Spleen (tissue), 11 donors: ENCODE results near the gene GPR176. TPM values are rescaled to one million over a fixed set of nuclear protein-coding genes. Genes with fewer than 3 reads are reported as not detected.

Source experiments
- DNase-seq: peaks from one replicate; pipeline ENCODE4 v3.0.0-alpha.2; 2020
- H3K27ac ChIP-seq, 8 donors: fragments of 200-600 bp; sonication (generic) in 7 of 8; 1 replicate in 4 of 8; 2 replicates in 4 of 8; pipeline versions ENCODE4 v1.5.0 to v1.8.0; 2016 to 2021; ENCODE audit warnings: inconsistent platforms in 4 of 8, mild to moderate bottlenecking in 4 of 8, moderate library complexity in 1 of 8
- H3K27me3 ChIP-seq, 7 donors: fragments of 200-600 bp; sonication (generic) in 6 of 7; replicated peaks in 1 of 7; 1 replicate in 4 of 7; 2 replicates in 3 of 7; pipeline versions ENCODE4 v1.5.0 to v1.8.0; 2016 to 2021; ENCODE audit warnings: inconsistent platforms in 3 of 7, mild to moderate bottlenecking in 1 of 7
- H3K36me3 ChIP-seq, 6 donors: fragments of 200-600 bp; sonication (generic) in 5 of 6; 1 replicate in 4 of 6; 2 replicates in 2 of 6; pipeline versions ENCODE4 v1.5.0 to v1.8.0; 2016 to 2021; ENCODE audit warnings: inconsistent platforms in 2 of 6
- H3K4me1 ChIP-seq, 6 donors: fragments of 200-600 bp; sonication (generic) in 5 of 6; 1 replicate in 3 of 6; 2 replicates in 3 of 6; pipeline versions ENCODE4 v1.5.0 to v1.8.0; 2016 to 2021; ENCODE audit warnings: inconsistent platforms in 3 of 6
- H3K4me3 ChIP-seq, 8 donors: fragments of 200-600 bp; sonication (generic) in 7 of 8; 1 replicate in 4 of 8; 2 replicates in 4 of 8; pipeline versions ENCODE4 v1.5.0 to v1.8.0; 2016 to 2021; ENCODE audit warnings: inconsistent platforms in 4 of 8, mild to moderate bottlenecking in 4 of 8, moderate library complexity in 2 of 8
- H3K9me3 ChIP-seq, 8 donors: fragments of 200-600 bp; sonication (generic) in 7 of 8; 1 replicate in 4 of 8; 2 replicates in 4 of 8; pipeline versions ENCODE4 v1.5.0 to v1.8.0; 2016 to 2021; ENCODE audit warnings: inconsistent platforms in 4 of 8
- POLR2A ChIP-seq, 3 donors: fragments of 450-650 bp; IDR thresholded peaks; one replicate each; pipeline ENCODE4 v1.5.1; 2017; ENCODE audit warnings: antibody characterized with exemption in 3 of 3, mild to moderate bottlenecking in 1 of 3
- POLR2AphosphoS5 ChIP-seq, 3 donors: sonication (generic); formaldehyde crosslinking; IDR thresholded peaks; one replicate each; pipeline ENCODE4 v1.5.1; 2017; ENCODE audit warnings: antibody characterized with exemption in 3 of 3
- WGBS, 5 donors: extraction: QIAGEN DNeasy Blood & Tissue Kit in 3 of 5; methylation state at CpG; one replicate each; pipeline versions ENCODE4 v1.1.5 to v1.1.7; 2013 to 2018; 5-methylcytosine and 5-hydroxymethylcytosine counted together
- intact Hi-C: fragments of 100-400 bp; cut with DNase I; formaldehyde crosslinking; loops from one replicate; pipeline ENCODE4 v1.15.0; 2023; ENCODE audit warnings: low total_unique reads
- polyA plus RNA-seq, 3 donors: library from polyadenylated mRNA; stranded (reverse); fragments of 200-250 nt; gene quantifications; one replicate each; pipeline ENCODE4 v1.2.1, GENCODE V29; 2013
- total RNA-seq, 7 donors: library from RNA; depleted of rRNA in 3 of 7; stranded (reverse); fragments of >200 nt in 3 of 7; fragmentation: NEBNext Ultra II Directional in 4 of 7; extraction: Animal tissue kit (Norgen Biotek cat#: 25700) in 4 of 7; gene quantifications; one replicate each; pipeline versions ENCODE4 v1.1.0 to v1.2.1, GENCODE V29; 2016 to 2021
- TF ChIP-seq, protein P1 (sequence below), 11 experiments: fragments of 200-600 bp in 7 of 11; fragments of 450-650 bp in 4 of 11; sonication (generic) in 4 of 11; IDR thresholded peaks in 8 of 11; conservative IDR thresholded peaks in 3 of 11; 1 replicate in 7 of 11; 2 replicates in 4 of 11; pipeline versions ENCODE4 v1.4.0 to v1.8.0; 2016 to 2021; ENCODE audit warnings: antibody characterized with exemption in 11 of 11, inconsistent platforms in 4 of 11, mild to moderate bottlenecking in 1 of 11
- donor health status: healthy with polysubstance abuse.
- donor health status: DM: no; HTN: no; CAD: no; lungs with moderate emphysema.
- donor health status: DM: no; HTN: no; CAD: no.
- donor health status: Bipolar disorder and iron deficiency.
- donor health status: healthy.
- donor health status: DM: no; HTN: no; CAD: no.
- donor health status: DM: yes; HTN: yes; CAD: no.

Gene GPR176
- total and polyA plus RNA-seq, 10 donors, result 2.7 to 12.8 (median 5.1) TPM

DNA sequence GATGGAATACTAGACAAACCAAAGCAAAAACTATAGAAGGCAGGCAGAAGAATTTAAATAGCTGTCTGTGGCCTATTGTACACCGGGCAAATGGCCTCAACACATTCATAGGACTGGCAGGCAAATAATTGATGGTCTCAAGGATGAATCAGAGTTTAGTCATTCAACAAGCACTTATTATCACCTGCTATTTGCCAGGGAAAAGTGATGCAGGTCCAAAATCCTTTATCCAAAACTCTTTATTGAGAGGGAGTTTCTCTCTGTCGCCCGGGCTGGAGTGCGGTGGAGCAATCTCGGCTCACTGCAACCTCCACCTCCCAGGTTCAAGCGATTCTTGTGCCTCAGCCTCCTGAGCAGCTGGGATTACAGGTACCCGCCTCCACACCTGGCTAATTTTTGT is 16.1 kb upstream of the GPR176 start:
- Histone ChIP-seq H3K27me3 (no peaks in the 10 kb centered on the region), H3K27ac (no peak overlapping the region)
- WGBS, 5 donors, result 96 to 100% (median 98%) methylated on average over 7 of the region's 7 CpGs

DNA sequence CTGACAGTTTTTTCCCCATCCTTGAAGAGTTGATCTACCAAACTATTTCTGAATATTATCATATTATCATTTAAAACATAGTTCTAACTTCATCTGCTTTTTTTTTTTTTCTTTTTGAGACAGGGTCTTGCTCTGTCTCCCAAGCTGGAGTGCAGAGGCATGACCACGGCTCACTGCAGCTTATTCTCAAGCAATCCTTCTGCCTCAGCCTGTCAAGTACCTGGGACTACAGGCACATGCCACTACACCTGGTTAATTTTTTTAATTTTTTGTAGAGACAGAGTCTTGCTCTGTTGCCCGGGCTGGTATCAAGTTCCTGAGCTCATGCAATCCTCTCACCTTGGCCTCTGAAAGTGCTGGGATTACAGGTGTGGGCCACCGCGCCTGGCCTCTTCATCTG is 15.2 kb upstream of the GPR176 start:
- DNase-seq, result no peak
- Histone ChIP-seq H3K36me3 (peaks cover 0 to 8% (median 3%) of the 10 kb centered on the region in 6 donors), H3K27ac (no peak overlapping the region), H3K4me1 (peaks cover 13 to 69% (median 38%) of the 10 kb centered on the region in 6 donors), H3K9me3 (no peaks in the 10 kb centered on the region), H3K4me3 (peak overlapping the region in 5 of 8 donors; percentile 50 to 91 (median 69)), H3K27me3 (no peaks in the 10 kb centered on the region)
- intact Hi-C loops, result no loop called here
- WGBS, 5 donors, result 87 to 98% (median 93%) methylated on average over 4 of the region's 4 CpGs
- TF ChIP-seq POLR2A (IDR thresholded peaks at IDR 0.05), result no peak
- TF ChIP-seq, protein P1, sequence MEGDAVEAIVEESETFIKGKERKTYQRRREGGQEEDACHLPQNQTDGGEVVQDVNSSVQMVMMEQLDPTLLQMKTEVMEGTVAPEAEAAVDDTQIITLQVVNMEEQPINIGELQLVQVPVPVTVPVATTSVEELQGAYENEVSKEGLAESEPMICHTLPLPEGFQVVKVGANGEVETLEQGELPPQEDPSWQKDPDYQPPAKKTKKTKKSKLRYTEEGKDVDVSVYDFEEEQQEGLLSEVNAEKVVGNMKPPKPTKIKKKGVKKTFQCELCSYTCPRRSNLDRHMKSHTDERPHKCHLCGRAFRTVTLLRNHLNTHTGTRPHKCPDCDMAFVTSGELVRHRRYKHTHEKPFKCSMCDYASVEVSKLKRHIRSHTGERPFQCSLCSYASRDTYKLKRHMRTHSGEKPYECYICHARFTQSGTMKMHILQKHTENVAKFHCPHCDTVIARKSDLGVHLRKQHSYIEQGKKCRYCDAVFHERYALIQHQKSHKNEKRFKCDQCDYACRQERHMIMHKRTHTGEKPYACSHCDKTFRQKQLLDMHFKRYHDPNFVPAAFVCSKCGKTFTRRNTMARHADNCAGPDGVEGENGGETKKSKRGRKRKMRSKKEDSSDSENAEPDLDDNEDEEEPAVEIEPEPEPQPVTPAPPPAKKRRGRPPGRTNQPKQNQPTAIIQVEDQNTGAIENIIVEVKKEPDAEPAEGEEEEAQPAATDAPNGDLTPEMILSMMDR (IDR thresholded peaks at IDR 0.05 in 8 of 11, conservative IDR thresholded peaks at IDR 0.05 in 3 of 11), result no peak
- TF ChIP-seq POLR2AphosphoS5 (IDR thresholded peaks at IDR 0.05), result no peak

More for the DNA sequence above, 16.1 kb upstream of the GPR176 start:
- Histone ChIP-seq H3K4me3 (no peak overlapping the region), H3K9me3 (no peaks in the 10 kb centered on the region), H3K36me3 (peaks cover 0 to 17% (median 9%) of the 10 kb centered on the region in 6 donors), H3K4me1 (peaks cover 13 to 69% (median 38%) of the 10 kb centered on the region in 6 donors)
- DNase-seq, result no peak
- TF ChIP-seq, protein P1 (IDR thresholded peaks at IDR 0.05 in 8 of 11, conservative IDR thresholded peaks at IDR 0.05 in 3 of 11), result no peak
- TF ChIP-seq POLR2AphosphoS5 (IDR thresholded peaks at IDR 0.05) (no peak), POLR2A (IDR thresholded peaks at IDR 0.05) (no peak)
- intact Hi-C loops, result no loop called here

DNA sequence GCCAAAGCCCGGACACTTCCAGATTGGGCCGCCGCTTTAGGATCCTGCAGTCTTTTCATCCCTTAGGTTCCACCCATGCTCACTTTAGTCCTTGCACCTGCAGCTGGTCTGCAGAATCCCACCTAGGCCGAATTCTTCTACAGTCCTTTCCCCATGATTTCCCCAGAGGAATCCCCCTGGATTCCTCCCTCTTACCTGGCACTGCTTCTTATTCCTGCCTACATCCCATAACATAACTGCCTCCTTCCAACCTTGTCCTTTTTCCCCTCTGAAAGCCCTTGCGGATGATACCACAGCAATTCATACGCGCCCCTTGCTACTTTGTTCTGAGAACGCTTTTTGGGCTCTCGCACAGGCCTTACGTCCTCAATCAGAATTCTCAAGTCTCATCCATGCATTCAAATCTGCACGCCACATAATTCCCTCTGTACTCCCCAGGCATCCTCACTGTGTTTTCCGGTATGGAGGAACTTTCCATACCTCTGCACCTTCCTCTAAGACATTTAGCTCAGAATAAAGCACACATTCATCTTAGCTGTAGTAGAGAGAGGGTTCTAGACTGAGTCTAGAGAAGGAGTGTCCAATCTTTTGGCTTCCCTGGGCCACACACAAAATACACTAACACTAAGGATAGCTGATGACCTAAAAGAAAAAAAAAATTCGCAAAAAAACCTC is 14.5 kb upstream of the GPR176 start:
- H3K36me3 ChIP-seq, result peaks cover 0 to 2% (median 0%) of the 10 kb centered on the region in 6 donors
- intact Hi-C loops, result no loop called here
- TF ChIP-seq POLR2A (IDR thresholded peaks at IDR 0.05), result no peak
- TF ChIP-seq, protein P1 (IDR thresholded peaks at IDR 0.05 in 8 of 11, conservative IDR thresholded peaks at IDR 0.05 in 3 of 11), result no peak
- TF ChIP-seq POLR2AphosphoS5 (IDR thresholded peaks at IDR 0.05), result no peak
- H3K27me3 ChIP-seq, result no peaks in the 10 kb centered on the region
- peak overlapping the region; percentile 50 to 91 (median 69) for H3K4me3 ChIP-seq
- H3K9me3 ChIP-seq, result no peaks in the 10 kb centered on the region
- DNase-seq, result no peak
- H3K27ac ChIP-seq, result peak overlapping the region; percentile 75 to 89 (median 87)
- 13 to 22% (median 20%) methylated on average over 13 of the region's 13 CpGs for WGBS, 5 donors
- peaks cover 13 to 64% (median 37%) of the 10 kb centered on the region in 6 donors for H3K4me1 ChIP-seq

DNA sequence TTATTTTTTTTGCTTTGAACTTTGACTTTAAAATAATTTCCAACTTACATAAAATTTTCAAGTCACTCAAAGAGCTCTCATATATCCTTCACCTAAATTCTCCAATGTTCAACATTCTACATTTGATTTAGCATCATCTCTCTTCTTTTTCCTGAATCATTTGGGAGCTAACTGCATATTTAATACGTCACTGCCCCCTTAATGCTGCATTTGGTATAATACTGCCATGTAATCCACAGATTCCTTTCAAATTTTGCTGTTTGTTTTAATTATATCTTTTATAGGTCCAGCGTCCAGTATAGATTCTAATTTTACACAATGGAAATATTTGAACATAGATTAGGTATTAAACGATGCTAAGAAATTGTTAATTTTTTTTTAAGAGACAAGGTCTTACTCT is 11.5 kb upstream of the GPR176 start:
- DNase-seq, result no peak
- 56 to 90% (median 73%) methylated on average over 3 of the region's 3 CpGs for WGBS, 5 donors
- Histone ChIP-seq H3K27me3 (no peaks in the 10 kb centered on the region), H3K36me3 (no peaks in the 10 kb centered on the region), H3K4me3 (no peak overlapping the region), H3K4me1 (peaks cover 13 to 35% (median 27%) of the 10 kb centered on the region in 6 donors), H3K9me3 (no peaks in the 10 kb centered on the region), H3K27ac (no peak overlapping the region)
- TF ChIP-seq POLR2A (IDR thresholded peaks at IDR 0.05), result no peak
- TF ChIP-seq, protein P1 (IDR thresholded peaks at IDR 0.05 in 8 of 11, conservative IDR thresholded peaks at IDR 0.05 in 3 of 11), result no peak
- intact Hi-C loops, result no loop called here
